ENCODE measurements around the gene MANBA.

GRCh38 chr4:102692474-102692873 lies 68.3 kb downstream of the MANBA start:
- TF ChIP-seq CTCF (IDR thresholded peaks at IDR 0.05) (no peak), POLR2A (IDR thresholded peaks at IDR 0.05) (no peak)

All from esophagus squamous epithelium (tissue), 4 donors.